IMR-90 (cell line): ENCODE measurements around the gene CCDC170. TPM values are rescaled to one million over a fixed set of nuclear protein-coding genes. Genes with fewer than 3 reads are reported as not detected.

Source experiments
- ATAC-seq: fragments of 200-7000 bp; cut with Tn5 transposase; 2 replicates; pipeline ENCODE4 v1.9.1; 2020; ENCODE audit warnings: low read depth, mild to moderate bottlenecking, moderate library complexity
- BruUV-seq: library from RNA; stranded (reverse); fragments of 400-500 nt; replicated peaks from 2 replicates; lab custom pipeline; 2021; lab: Mats Ljungman, UMichigan
- CTCF ChIA-PET: fragments of 300-600 bp; formaldehyde crosslinking; extraction: SDS; loops from one replicate; lab custom pipeline; 2021; ENCODE audit warnings: antibody characterized with exemption; lab: Yijun Ruan, JAX
- POLR2A ChIA-PET: fragments of 300-600 bp; sonication (Branson Sonifier 250); formaldehyde crosslinking; loops from one replicate; lab custom pipeline; 2022; ENCODE audit warnings: antibody characterized with exemption; ENCODE audit not compliant: unreplicated experiment; lab: Charles Lee
- DNase-seq: peaks from one replicate; pipeline ENCODE4 v3.0.0; 2013
- H2AFZ ChIP-seq: replicated peaks from 2 replicates; pipeline ENCODE3; 2013; ENCODE audit warnings: low read length, mild to moderate bottlenecking; ENCODE audit not compliant: poor library complexity
- H2AK5ac ChIP-seq: 2 replicates; pipeline ENCODE4 v1.6.1; 2013; ENCODE audit warnings: low read depth, low read length, inconsistent platforms
- H2AK9ac ChIP-seq: replicated peaks from 2 replicates; pipeline ENCODE3; 2013; ENCODE audit warnings: mild to moderate bottlenecking, low read depth, low read length, moderate library complexity; ENCODE audit not compliant: poor library complexity
- H2BK120ac ChIP-seq: 2 replicates; pipeline ENCODE4 v1.6.1; 2013; ENCODE audit warnings: low read depth, low read length, inconsistent platforms
- H2BK15ac ChIP-seq: 3 replicates; pipeline ENCODE4 v1.6.1; 2013; ENCODE audit warnings: low read depth, low read length, inconsistent platforms
- H2BK20ac ChIP-seq: 2 replicates; pipeline ENCODE4 v1.6.1; 2013; ENCODE audit warnings: low read depth, mild to moderate bottlenecking, inconsistent platforms, low read length, moderate library complexity
- H2BK5ac ChIP-seq: 2 replicates; pipeline ENCODE4 v1.6.1; 2013; ENCODE audit warnings: mild to moderate bottlenecking, low read depth, low read length, inconsistent platforms; ENCODE audit not compliant: poor library complexity, severe bottlenecking
- H3K14ac ChIP-seq: replicated peaks from 2 replicates; pipeline ENCODE4 v1.6.1; 2013; ENCODE audit warnings: low read depth, low read length, inconsistent platforms
- H3K18ac ChIP-seq: 2 replicates; pipeline ENCODE4 v1.6.1; 2013; ENCODE audit warnings: low read depth, low read length, control low read depth
- H3K23ac ChIP-seq: 2 replicates; pipeline ENCODE4 v1.6.1; 2013; ENCODE audit warnings: low read depth, low read length, inconsistent platforms
- H3K27ac ChIP-seq: 2 replicates; pipeline ENCODE4 v1.5.1; 2013; ENCODE audit warnings: mild to moderate bottlenecking, control low read depth, low read length; ENCODE audit not compliant: insufficient read depth
- H3K27me3 ChIP-seq: 2 replicates; pipeline ENCODE4 v1.6.1; 2013; ENCODE audit warnings: low read length; ENCODE audit not compliant: control insufficient read depth, insufficient read depth
- H3K36me3 ChIP-seq: 2 replicates; pipeline ENCODE4 v1.6.1; 2013; ENCODE audit warnings: low read length, mixed read lengths; ENCODE audit not compliant: control insufficient read depth, insufficient read depth
- H3K4ac ChIP-seq: 2 replicates; pipeline ENCODE4 v1.6.1; 2013; ENCODE audit warnings: low read depth, low read length, inconsistent platforms
- H3K4me1 ChIP-seq: 2 replicates; pipeline ENCODE4 v1.6.1; 2013; ENCODE audit warnings: low read length, mixed read lengths; ENCODE audit not compliant: control insufficient read depth, insufficient read depth
- H3K4me2 ChIP-seq: 2 replicates; pipeline ENCODE4 v1.6.1; 2013; ENCODE audit warnings: low read depth, mild to moderate bottlenecking, control low read depth, low read length, moderate library complexity
- H3K4me3 ChIP-seq: 2 replicates; pipeline ENCODE4 v1.5.1; 2013; ENCODE audit warnings: low read depth, mild to moderate bottlenecking, control low read depth, low read length, moderate library complexity; ENCODE audit not compliant: insufficient read depth
- H3K56ac ChIP-seq: 2 replicates; pipeline ENCODE4 v1.6.1; 2013; ENCODE audit warnings: low read length, inconsistent platforms; ENCODE audit not compliant: insufficient read depth; ENCODE audit errors: extremely low read depth
- H3K79me1 ChIP-seq, 2 experiments: 2 replicates each; pipeline ENCODE4 v1.6.1; 2013; ENCODE audit warnings: low read length in 2 of 2, inconsistent platforms in 1 of 2, low read depth in 1 of 2
- H3K9ac ChIP-seq: 2 replicates; pipeline ENCODE4 v1.6.1; 2013; ENCODE audit warnings: low read depth, low read length, control low read depth
- H3K9me1 ChIP-seq: 2 replicates; pipeline ENCODE4 v1.6.1; 2013; ENCODE audit warnings: low read length, inconsistent platforms; ENCODE audit not compliant: insufficient read depth
- H3K9me3 ChIP-seq: 2 replicates; pipeline ENCODE4 v1.6.1; 2013; ENCODE audit warnings: low read length; ENCODE audit not compliant: control insufficient read depth, insufficient read depth
- H4K20me1 ChIP-seq: 2 replicates; pipeline ENCODE4 v1.6.1; 2013; ENCODE audit warnings: low read length, inconsistent platforms; ENCODE audit not compliant: insufficient read depth
- H4K5ac ChIP-seq: 2 replicates; pipeline ENCODE4 v1.6.1; 2013; ENCODE audit warnings: mild to moderate bottlenecking, low read depth, low read length, control low read depth
- H4K8ac ChIP-seq, 2 experiments: 2 replicates each; pipeline ENCODE4 v1.6.1; 2013; ENCODE audit warnings: low read depth in 2 of 2, low read length in 2 of 2, control low read depth in 1 of 2, inconsistent platforms in 1 of 2
- H4K91ac ChIP-seq: 2 replicates; pipeline ENCODE4 v1.6.1; 2013; ENCODE audit warnings: low read depth, low read length, inconsistent platforms; ENCODE audit not compliant: insufficient read depth
- CHD1 ChIP-seq: IDR thresholded peaks from 2 replicates; pipeline ENCODE4 v1.6.1; 2012; ENCODE audit warnings: low read depth, low read length, improper control_type of control experiment
- ELK1 ChIP-seq: fragments of 150-350 bp; IDR thresholded peaks from 2 replicates; pipeline ENCODE4 v1.6.1; 2016; ENCODE audit warnings: low read depth, mild to moderate bottlenecking, low read length, moderate library complexity, borderline replicate concordance
- NFE2L2 ChIP-seq: fragments of 150-350 bp; IDR thresholded peaks from 2 replicates; pipeline ENCODE4 v1.6.1; 2016; ENCODE audit warnings: low read depth, mild to moderate bottlenecking, low read length
- POLR2A ChIP-seq: IDR thresholded peaks from 2 replicates; pipeline ENCODE4 v1.6.1; 2012; ENCODE audit warnings: mild to moderate bottlenecking, low read depth, low read length
- USF2 ChIP-seq: fragments of 150-350 bp; IDR thresholded peaks from 2 replicates; pipeline ENCODE4 v1.6.1; 2017; ENCODE audit warnings: mild to moderate bottlenecking, antibody characterized with exemption, low read length, low read depth
- WGBS, 2 experiments: methylation state at CpG; one replicate each; pipeline versions ENCODE4 v1.1.5 to v1.1.7; 2013; ENCODE audit warnings: missing lambda C conversion rate in 2 of 2; ENCODE audit not compliant: insufficient read length in 1 of 2; ENCODE audit errors: extremely low coverage in 2 of 2; 5-methylcytosine and 5-hydroxymethylcytosine counted together
- dilution Hi-C: fragments of 300-500 bp; cut with HindIII; formaldehyde crosslinking; loops from one replicate; pipeline ENCODE4 v1.14.3; 2018; ENCODE audit warnings: low sequenced_read_pairs; ENCODE audit not compliant: unreplicated experiment
- in situ Hi-C: fragments of 300-500 bp; cut with MboI; formaldehyde crosslinking; loops from 3 replicates; pipeline ENCODE4 v1.14.3; 2019; ENCODE audit warnings: low sequenced_read_pairs, inconsistent platforms, mixed read lengths
- intact Hi-C: fragments of 100-400 bp; cut with micrococcal nuclease; formaldehyde crosslinking; loops from 2 replicates; pipeline ENCODE4 v1.10.0; 2022
- polyA plus RNA-seq, 3 experiments: library from polyadenylated mRNA; depleted of rRNA; stranded (reverse); fragments of >200 nt; gene quantifications; 2 replicates each; pipeline ENCODE4 v1.2.3, GENCODE V29; 2012; ENCODE audit warnings: low replicate concordance in 1 of 3
- total RNA-seq: library from RNA; depleted of rRNA; stranded (reverse); fragments of >200 nt; gene quantifications from 2 replicates; pipeline ENCODE4 v1.2.3, GENCODE V29; 2012

The CCDC170 gene
- total and polyA plus RNA-seq, 2 of the 4 experiments (the other 2 are of a cell fraction): 0.12 to 0.54 TPM

GRCh38 chr6:151610326-151610725 is 116.5 kb downstream of the CCDC170 start:
- no peak overlapping the region for H3K4me3 ChIP-seq
- no peak overlapping the region for H3K14ac ChIP-seq
- no peaks in the 10 kb centered on the region for H3K27me3 ChIP-seq
- no peak overlapping the region for H3K4me2 ChIP-seq
- WGBS, 2 experiments: no CpG with 5 or more reads among the region's 1 CpG
- H2AK5ac ChIP-seq: no peak overlapping the region
- H3K27ac ChIP-seq: no peak overlapping the region
- no peak overlapping the region for H4K91ac ChIP-seq
- no peaks in the 10 kb centered on the region for H3K36me3 ChIP-seq
- dilution Hi-C loops (no loop called here), in situ Hi-C loops (no loop called here), intact Hi-C loops (no loop called here)
- H3K9ac ChIP-seq: no peak overlapping the region
- H2BK5ac ChIP-seq: no peak overlapping the region
- no peak overlapping the region for H4K8ac ChIP-seq
- no peak overlapping the region for H2BK15ac ChIP-seq
- no peak overlapping the region for H2BK120ac ChIP-seq
- H3K23ac ChIP-seq: no peak overlapping the region
- H2AFZ ChIP-seq: no peak overlapping the region
- POLR2A ChIA-PET: interaction anchor here (0.6 kb wide), 1 partner anchor 11 kb away, joined by 3 read pairs; no protein-coding TSS in a partner anchor
- CTCF ChIA-PET: no interaction called here
- H4K5ac ChIP-seq: no peak overlapping the region
- no peak overlapping the region for H2BK20ac ChIP-seq
- no peak overlapping the region for H3K18ac ChIP-seq
- no peaks in the 10 kb centered on the region for H3K79me1 ChIP-seq
- DNase-seq (no peak), ATAC-seq (no peak)
- H3K56ac ChIP-seq: no peak overlapping the region
- H4K20me1 ChIP-seq: no peaks in the 10 kb centered on the region
- H3K9me3 ChIP-seq: 0 out of 2 replicates have a peak, but pooled peaks cover 2% of the 10 kb centered on the region
- BruUV-seq: no TSS peak
- H3K9me1 ChIP-seq: no peaks in the 10 kb centered on the region
- H2AK9ac ChIP-seq: no peak overlapping the region
- no peak overlapping the region for H3K4ac ChIP-seq
- H3K4me1 ChIP-seq: no peaks in the 10 kb centered on the region
- TF ChIP-seq USF2 (no peak), ELK1 (no peak), POLR2A (no peak), NFE2L2 (no peak), CHD1 (no peak)
